Parathyroid adenoma (tissue), 2 donors: ENCODE measurements around the gene LYRM2.

Source experiments
- H2AFZ ChIP-seq: fragments of 300-600 bp; sonication (generic); one replicate; pipeline ENCODE4 v1.7.0; 2017; ENCODE audit warnings: antibody characterized with exemption, mild to moderate bottlenecking
- H3K27ac ChIP-seq: fragments of 300-600 bp; sonication (generic); one replicate; pipeline ENCODE4 v1.7.0; 2017
- H3K27me3 ChIP-seq: fragments of 300-600 bp; sonication (generic); one replicate; pipeline ENCODE4 v1.7.0; 2017; ENCODE audit warnings: low read length; ENCODE audit not compliant: control insufficient read depth, insufficient read depth
- H3K36me3 ChIP-seq: fragments of 300-600 bp; sonication (generic); one replicate; pipeline ENCODE4 v1.7.0; 2017; ENCODE audit warnings: low read length; ENCODE audit not compliant: control insufficient read depth, insufficient read depth
- H3K4me1 ChIP-seq: fragments of 300-600 bp; sonication (generic); one replicate; pipeline ENCODE4 v1.7.0; 2017; ENCODE audit warnings: control low read depth
- H3K4me2 ChIP-seq: fragments of 300-600 bp; sonication (generic); one replicate; pipeline ENCODE4 v1.7.0; 2017; ENCODE audit warnings: low read length
- H3K4me3 ChIP-seq: fragments of 300-600 bp; sonication (generic); one replicate; pipeline ENCODE4 v1.7.0; 2017; ENCODE audit warnings: low read depth, low read length
- H3K79me2 ChIP-seq: fragments of 300-600 bp; sonication (generic); one replicate; pipeline ENCODE4 v1.7.0; 2017; ENCODE audit warnings: control low read depth
- H3K9ac ChIP-seq: fragments of 300-600 bp; sonication (generic); one replicate; pipeline ENCODE4 v1.7.0; 2017; ENCODE audit warnings: mild to moderate bottlenecking
- H3K9me3 ChIP-seq: fragments of 300-600 bp; sonication (generic); one replicate; pipeline ENCODE4 v1.7.0; 2017; ENCODE audit warnings: low read length; ENCODE audit not compliant: control insufficient read depth
- CTCF ChIP-seq: fragments of 300-600 bp; sonication (generic); IDR thresholded peaks from one replicate; pipeline ENCODE4 v1.7.0; 2017; ENCODE audit warnings: antibody characterized with exemption, mild to moderate bottlenecking
- donor health status: primary hyperparathyroidism.

LYRM2 gene

GRCh38 chr6:89597372-89597771 lies 41.2 kb downstream of the LYRM2 start:
- no peaks in the 10 kb centered on the region for H3K36me3 ChIP-seq
- H3K4me3 ChIP-seq, result no peak overlapping the region
- H2AFZ ChIP-seq, result no peak overlapping the region
- no peaks in the 10 kb centered on the region for H3K27me3 ChIP-seq
- H3K9me3 ChIP-seq, result no peaks in the 10 kb centered on the region
- no peak overlapping the region for H3K9ac ChIP-seq
- no peak overlapping the region for H3K27ac ChIP-seq
- H3K4me2 ChIP-seq, result no peak overlapping the region
- H3K79me2 ChIP-seq, result no peaks in the 10 kb centered on the region
- no peak for TF ChIP-seq CTCF
- no peaks in the 10 kb centered on the region for H3K4me1 ChIP-seq

GRCh38 chr6:89596484-89596883 lies 42.1 kb downstream of the LYRM2 start:
- Histone ChIP-seq H3K79me2 (no peaks in the 10 kb centered on the region), H3K4me1 (no peaks in the 10 kb centered on the region), H3K27me3 (no peaks in the 10 kb centered on the region), H3K9me3 (no peaks in the 10 kb centered on the region), H3K27ac (no peak overlapping the region), H3K9ac (no peak overlapping the region), H3K4me3 (no peak overlapping the region), H3K36me3 (no peaks in the 10 kb centered on the region), H2AFZ (no peak overlapping the region), H3K4me2 (no peak overlapping the region)
- no peak for TF ChIP-seq CTCF

- Histone ChIP-seq H2AFZ (no peak overlapping the region), H3K79me2 (no peaks in the 10 kb centered on the region), H3K36me3 (no peaks in the 10 kb centered on the region), H3K4me2 (no peak overlapping the region), H3K9me3 (no peaks in the 10 kb centered on the region), H3K4me3 (no peak overlapping the region), H3K4me1 (no peaks in the 10 kb centered on the region), H3K27ac (no peak overlapping the region), H3K27me3 (no peaks in the 10 kb centered on the region), H3K9ac (no peak overlapping the region)
- TF ChIP-seq CTCF, result no peak
Measured at GRCh38 chr6:89596056-89596455, 42.5 kb downstream of the LYRM2 start.

GRCh38 chr6:89591745-89592144 lies 46.8 kb downstream of the LYRM2 start:
- H3K4me1 ChIP-seq, result no peaks in the 10 kb centered on the region
- H3K27ac ChIP-seq, result no peak overlapping the region
- no peaks in the 10 kb centered on the region for H3K9me3 ChIP-seq
- H2AFZ ChIP-seq, result no peak overlapping the region
- no peaks in the 10 kb centered on the region for H3K27me3 ChIP-seq
- no peaks in the 10 kb centered on the region for H3K36me3 ChIP-seq
- no peak overlapping the region for H3K9ac ChIP-seq
- no peaks in the 10 kb centered on the region for H3K79me2 ChIP-seq
- no peak overlapping the region for H3K4me2 ChIP-seq
- no peak overlapping the region for H3K4me3 ChIP-seq
- no peak for TF ChIP-seq CTCF

GRCh38 chr6:89590133-89590532 lies 48.4 kb downstream of the LYRM2 start:
- Histone ChIP-seq H3K4me2 (no peak overlapping the region), H3K4me3 (no peak overlapping the region), H3K27ac (no peak overlapping the region), H2AFZ (no peak overlapping the region), H3K9ac (no peak overlapping the region), H3K79me2 (no peaks in the 10 kb centered on the region), H3K9me3 (no peaks in the 10 kb centered on the region), H3K36me3 (no peaks in the 10 kb centered on the region), H3K4me1 (no peaks in the 10 kb centered on the region), H3K27me3 (no peaks in the 10 kb centered on the region)
- TF ChIP-seq CTCF, result no peak
